OCI-LY1 (cell line): ENCODE measurements around the gene POLDIP2.

ENCODE experiments used
- EZH2 ChIP-seq: fragments of 200-600 bp; sonication (generic), shearing (Covaris generic); IDR thresholded peaks from 2 replicates; pipeline ENCODE4 v1.8.0; 2017; ENCODE audit warnings: borderline replicate concordance, mixed run types, mild to moderate bottlenecking, antibody characterized with exemption, low read length, moderate library complexity, mixed read lengths
- TF ChIP-seq, protein P1 (sequence below): fragments of 200-600 bp; sonication (generic), shearing (Covaris generic); IDR thresholded peaks from 2 replicates; pipeline ENCODE4 v1.5.1; 2017; ENCODE audit warnings: mild to moderate bottlenecking, antibody characterized with exemption, low read length, moderate library complexity, mixed read lengths

DNA sequence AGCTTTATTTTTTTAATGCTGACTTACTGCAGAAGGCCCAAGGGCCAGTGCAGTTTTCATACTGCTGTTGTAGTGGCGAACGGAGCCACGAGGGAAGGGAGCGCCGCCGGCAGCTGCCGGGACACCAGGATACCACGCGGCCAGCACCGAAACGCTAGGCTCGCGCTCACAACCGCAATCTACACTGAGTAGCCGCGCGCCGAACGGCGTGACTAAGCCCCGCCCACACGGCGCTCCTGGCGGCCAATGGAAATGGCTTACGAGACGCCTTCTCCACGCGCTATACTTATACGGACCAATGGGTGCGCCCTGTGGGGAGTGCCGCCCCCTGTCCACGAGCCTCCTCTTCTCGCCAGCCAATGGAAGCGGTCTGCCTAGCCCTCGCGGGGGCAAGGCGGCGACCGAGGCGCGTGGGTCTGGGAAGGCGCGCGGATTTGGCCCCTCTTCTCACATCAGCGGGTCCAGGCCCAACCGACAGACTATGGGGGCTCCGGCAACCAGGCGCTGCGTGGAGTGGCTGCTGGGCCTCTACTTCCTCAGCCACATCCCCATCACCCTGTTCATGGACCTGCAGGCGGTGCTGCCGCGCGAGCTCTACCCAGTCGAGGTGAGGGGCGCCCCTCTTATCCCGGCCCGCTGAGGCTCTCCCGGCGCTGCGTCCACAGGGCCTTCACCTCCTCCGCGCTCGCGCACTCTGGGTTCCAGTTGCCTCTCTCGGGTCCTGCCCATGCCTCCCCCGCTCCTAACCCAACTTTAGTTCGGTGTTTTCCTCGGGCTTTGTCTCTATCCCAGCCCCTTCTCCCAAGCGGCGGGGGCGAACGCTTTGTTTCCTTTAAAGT lies 38.3 kb downstream of the POLDIP2 start, which contains the start of gene TMEM97:
- TF ChIP-seq, protein P1, sequence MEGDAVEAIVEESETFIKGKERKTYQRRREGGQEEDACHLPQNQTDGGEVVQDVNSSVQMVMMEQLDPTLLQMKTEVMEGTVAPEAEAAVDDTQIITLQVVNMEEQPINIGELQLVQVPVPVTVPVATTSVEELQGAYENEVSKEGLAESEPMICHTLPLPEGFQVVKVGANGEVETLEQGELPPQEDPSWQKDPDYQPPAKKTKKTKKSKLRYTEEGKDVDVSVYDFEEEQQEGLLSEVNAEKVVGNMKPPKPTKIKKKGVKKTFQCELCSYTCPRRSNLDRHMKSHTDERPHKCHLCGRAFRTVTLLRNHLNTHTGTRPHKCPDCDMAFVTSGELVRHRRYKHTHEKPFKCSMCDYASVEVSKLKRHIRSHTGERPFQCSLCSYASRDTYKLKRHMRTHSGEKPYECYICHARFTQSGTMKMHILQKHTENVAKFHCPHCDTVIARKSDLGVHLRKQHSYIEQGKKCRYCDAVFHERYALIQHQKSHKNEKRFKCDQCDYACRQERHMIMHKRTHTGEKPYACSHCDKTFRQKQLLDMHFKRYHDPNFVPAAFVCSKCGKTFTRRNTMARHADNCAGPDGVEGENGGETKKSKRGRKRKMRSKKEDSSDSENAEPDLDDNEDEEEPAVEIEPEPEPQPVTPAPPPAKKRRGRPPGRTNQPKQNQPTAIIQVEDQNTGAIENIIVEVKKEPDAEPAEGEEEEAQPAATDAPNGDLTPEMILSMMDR = peak; percentile 8; the same call in 1 of the 2 replicates
- no peak for TF ChIP-seq EZH2
